Colonic mucosa (tissue), 4 donors: ENCODE results near the gene COL27A1. TPM values are rescaled to one million over a fixed set of nuclear protein-coding genes. Genes with fewer than 3 reads are reported as not detected.

ENCODE experiments used
- DNase-seq: peaks from one replicate; pipeline ENCODE4 v3.0.0-alpha.2; 2020
- H3K27ac ChIP-seq: fragments of 200-600 bp; one replicate; pipeline ENCODE4 v1.8.0; 2021
- H3K27me3 ChIP-seq: fragments of 200-600 bp; one replicate; pipeline ENCODE4 v1.8.0; 2021
- H3K36me3 ChIP-seq: fragments of 200-600 bp; one replicate; pipeline ENCODE4 v1.8.0; 2021
- H3K4me1 ChIP-seq: fragments of 200-600 bp; one replicate; pipeline ENCODE4 v1.8.0; 2021; ENCODE audit warnings: mild to moderate bottlenecking
- H3K4me3 ChIP-seq: fragments of 200-600 bp; one replicate; pipeline ENCODE4 v1.8.0; 2021
- H3K9ac ChIP-seq, 2 donors: one replicate each; pipeline ENCODE4 v1.7.0; 2013; ENCODE audit warnings: control low read depth in 2 of 2, low read depth in 2 of 2, low read length in 2 of 2
- H3K9me3 ChIP-seq: fragments of 200-600 bp; one replicate; pipeline ENCODE4 v1.8.0; 2021
- CTCF ChIP-seq: fragments of 200-600 bp; IDR thresholded peaks from one replicate; pipeline ENCODE4 v1.8.0; 2022; ENCODE audit warnings: antibody characterized with exemption, mild to moderate bottlenecking
- intact Hi-C: fragments of 100-400 bp; cut with DNase I; formaldehyde crosslinking; loops from one replicate; pipeline ENCODE4 v1.14.1; 2022
- total RNA-seq, 2 donors: library from RNA; stranded (reverse); fragmentation: NEBNext Ultra II Directional in 1 of 2; extraction: Animal tissue kit (Norgen Biotek cat#: 25700) in 1 of 2; gene quantifications; one replicate each; pipeline ENCODE4 v1.2.1, GENCODE V29; 2021
- donor health status: healthy.
- donor health status: DM: no; HTN: no; CAD: no.
- donor health status: DM: no; HTN: no; CAD: no.

The COL27A1 gene
- total RNA-seq, 2 donors from 2014 or later: 2.9 to 4.2 TPM

- Histone ChIP-seq H3K9ac (no peak overlapping the region), H3K27ac (no peak overlapping the region), H3K4me1 (no peaks in the 10 kb centered on the region), H3K27me3 (no peaks in the 10 kb centered on the region), H3K9me3 (no peaks in the 10 kb centered on the region), H3K4me3 (no peak overlapping the region), H3K36me3 (no peaks in the 10 kb centered on the region)
- intact Hi-C loops: no loop called here
- DNase-seq: no peak
- no peak for TF ChIP-seq CTCF
Observed at GRCh38 chr9:114112325-114112724, 43.0 kb upstream of the COL27A1 start.

GRCh38 chr9:114112778-114113584 is 42.4 kb upstream of the COL27A1 start:
- Histone ChIP-seq H3K27ac (no peak overlapping the region), H3K9ac (no peak overlapping the region), H3K36me3 (no peaks in the 10 kb centered on the region), H3K9me3 (no peaks in the 10 kb centered on the region), H3K27me3 (no peaks in the 10 kb centered on the region), H3K4me3 (no peak overlapping the region), H3K4me1 (no peaks in the 10 kb centered on the region)
- intact Hi-C loops: no loop called here
- TF ChIP-seq CTCF: no peak
- DNase-seq: peak; percentile 64

GRCh38 chr9:114114364-114114763 is 41.0 kb upstream of the COL27A1 start:
- Histone ChIP-seq H3K4me1 (no peaks in the 10 kb centered on the region), H3K27me3 (no peaks in the 10 kb centered on the region), H3K27ac (no peak overlapping the region), H3K4me3 (no peak overlapping the region), H3K9me3 (no peaks in the 10 kb centered on the region), H3K36me3 (no peaks in the 10 kb centered on the region), H3K9ac (no peak overlapping the region)
- intact Hi-C loops: no loop called here
- DNase-seq: no peak
- TF ChIP-seq CTCF: no peak

GRCh38 chr9:114115654-114116125 is 39.6 kb upstream of the COL27A1 start:
- intact Hi-C loops: no loop called here
- Histone ChIP-seq H3K9me3 (no peaks in the 10 kb centered on the region), H3K27me3 (no peaks in the 10 kb centered on the region), H3K4me1 (no peaks in the 10 kb centered on the region), H3K27ac (no peak overlapping the region), H3K4me3 (no peak overlapping the region), H3K9ac (no peak overlapping the region), H3K36me3 (no peaks in the 10 kb centered on the region)
- TF ChIP-seq CTCF: no peak
- DNase-seq: no peak

GRCh38 chr9:114116126-114116747 is 39.1 kb upstream of the COL27A1 start:
- H3K27ac ChIP-seq: no peak overlapping the region
- H3K4me3 ChIP-seq: no peak overlapping the region
- no peaks in the 10 kb centered on the region for H3K4me1 ChIP-seq
- no peaks in the 10 kb centered on the region for H3K36me3 ChIP-seq
- no peaks in the 10 kb centered on the region for H3K9me3 ChIP-seq
- intact Hi-C loops: no loop called here
- H3K9ac ChIP-seq: no peak overlapping the region
- DNase-seq: no peak
- TF ChIP-seq CTCF: no peak
- no peaks in the 10 kb centered on the region for H3K27me3 ChIP-seq
